HG03457 (cell line): ENCODE results near the gene CCL17.
"Not testable (repeated sequence)": the region's sequence is repeated elsewhere in the genome, so short reads cannot be mapped to it uniquely, and the experiment has no call there.

Experiments used
- ATAC-seq: cut with Tn5 transposase; IDR thresholded peaks from one replicate; pipeline ENCODE4 v1.9.1; 2021; ENCODE audit warnings: moderate number of reproducible peaks; ENCODE audit not compliant: unreplicated experiment

Gene CCL17

DNA sequence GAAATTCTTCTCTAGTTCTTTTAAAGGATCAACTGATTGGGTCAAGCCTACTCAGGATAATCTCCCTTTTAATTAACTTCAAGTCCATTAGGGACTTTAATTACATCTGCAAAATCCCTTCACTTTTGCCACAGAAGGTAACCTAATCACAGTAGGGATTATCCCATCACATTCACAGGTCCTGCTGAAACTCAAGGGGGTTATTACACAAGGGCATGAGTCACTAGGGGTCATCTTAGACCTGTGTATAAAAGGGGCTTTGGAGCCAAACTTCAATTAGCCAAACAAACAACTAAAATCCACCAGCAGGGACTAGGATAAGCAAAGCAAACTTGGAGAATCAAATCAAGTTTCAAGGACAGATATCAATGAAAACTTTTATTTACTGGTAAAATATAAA lies 23.3 kb downstream of the CCL17 start:
- no peak for ATAC-seq

DNA sequence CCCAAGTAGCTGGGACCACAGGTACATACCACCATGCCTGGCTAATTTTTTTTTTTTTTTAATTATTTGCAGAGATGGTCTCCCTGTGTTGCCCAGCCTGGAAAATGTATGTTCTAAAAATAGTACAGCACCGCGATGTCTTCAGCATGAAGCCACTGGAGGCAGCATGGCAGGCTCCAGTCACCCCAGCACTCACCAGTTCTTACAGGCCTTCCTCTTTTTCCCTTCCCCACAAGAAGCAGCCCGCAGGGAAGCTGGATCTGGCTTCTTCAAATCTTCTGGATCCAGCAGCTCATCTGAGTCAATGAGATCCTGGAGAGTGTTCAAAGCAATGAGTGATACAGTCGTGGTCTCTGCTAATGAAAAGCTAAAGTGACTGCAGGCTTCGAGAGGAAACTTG lies 26.4 kb downstream of the CCL17 start:
- no peak for ATAC-seq

DNA sequence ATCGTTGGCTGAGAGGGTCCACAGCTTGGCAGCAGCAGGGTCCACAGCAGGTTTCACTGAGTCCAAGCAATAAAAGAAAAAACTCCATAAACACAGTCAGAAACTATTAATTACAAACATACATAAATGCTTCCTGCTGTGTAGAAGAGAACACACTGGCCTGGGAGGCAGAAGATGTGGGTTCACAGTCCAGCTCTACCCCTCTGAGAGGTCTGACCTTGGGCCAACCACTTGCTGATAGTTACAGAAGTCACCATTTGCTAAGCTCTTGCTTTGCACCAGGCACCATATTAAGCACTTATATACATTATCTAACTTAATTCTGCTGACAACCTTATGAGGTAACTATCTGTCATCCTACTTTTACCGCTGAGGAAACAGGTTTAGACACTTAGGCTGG lies 27.9 kb downstream of the CCL17 start:
- no peak for ATAC-seq

DNA sequence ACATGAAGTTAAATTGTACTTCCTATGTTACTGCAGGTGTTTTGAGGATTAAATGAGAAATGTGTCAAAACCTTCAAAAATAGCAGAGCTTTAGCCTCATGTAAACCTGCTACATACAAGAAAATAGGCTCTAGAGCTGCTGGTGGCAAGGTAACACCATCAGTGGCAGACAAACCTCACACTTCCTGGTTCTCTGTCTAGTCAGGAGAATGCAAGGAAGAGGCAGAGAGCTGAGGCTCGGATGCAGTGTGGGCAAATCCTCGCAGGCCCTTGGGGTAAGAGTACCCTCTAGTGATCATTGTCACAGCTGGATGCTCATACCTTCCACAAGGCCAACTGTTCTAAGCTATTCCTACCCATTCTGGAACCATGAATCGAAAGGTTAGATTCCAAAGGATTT lies 28.4 kb downstream of the CCL17 start:
- ATAC-seq, result no peak

DNA sequence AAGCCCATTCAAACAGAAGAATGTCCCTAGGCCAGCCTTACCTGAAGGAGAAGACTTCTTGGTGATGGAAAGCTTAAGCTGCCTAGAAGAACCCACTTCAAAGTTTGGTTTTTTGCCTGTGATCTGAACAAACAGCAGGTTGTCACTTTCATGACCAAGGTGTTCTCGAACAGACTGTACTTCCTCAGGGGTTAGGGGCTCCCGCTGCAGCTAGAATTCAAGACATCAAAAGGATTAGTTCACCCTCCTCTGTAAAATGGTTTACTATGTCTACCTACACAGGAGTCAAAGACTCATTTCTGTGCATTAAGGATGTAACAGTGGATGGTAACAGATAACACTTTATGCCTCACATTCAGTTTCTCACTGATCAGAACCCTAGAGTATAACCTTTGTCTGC lies 29.4 kb downstream of the CCL17 start:
- no peak for ATAC-seq

DNA sequence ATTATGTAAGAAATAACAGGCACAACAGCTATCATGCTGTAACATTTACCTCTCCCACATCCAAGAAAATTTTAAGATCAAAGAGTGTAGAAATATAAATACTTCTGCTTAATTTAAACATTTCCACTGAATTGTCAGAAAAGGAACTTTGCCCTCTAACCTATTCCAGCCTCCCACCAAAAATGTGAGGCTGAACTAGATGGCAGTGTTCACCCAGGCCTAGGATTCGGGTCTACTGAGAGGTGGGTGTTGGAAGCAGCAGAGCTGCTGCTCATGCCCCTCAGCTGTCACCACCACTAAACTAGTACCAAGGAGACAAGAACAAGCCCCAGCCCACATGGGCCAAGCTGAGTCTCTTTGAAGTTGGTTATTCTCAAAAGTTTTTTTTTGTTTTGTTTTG lies 31.3 kb downstream of the CCL17 start:
- no peak for ATAC-seq

DNA sequence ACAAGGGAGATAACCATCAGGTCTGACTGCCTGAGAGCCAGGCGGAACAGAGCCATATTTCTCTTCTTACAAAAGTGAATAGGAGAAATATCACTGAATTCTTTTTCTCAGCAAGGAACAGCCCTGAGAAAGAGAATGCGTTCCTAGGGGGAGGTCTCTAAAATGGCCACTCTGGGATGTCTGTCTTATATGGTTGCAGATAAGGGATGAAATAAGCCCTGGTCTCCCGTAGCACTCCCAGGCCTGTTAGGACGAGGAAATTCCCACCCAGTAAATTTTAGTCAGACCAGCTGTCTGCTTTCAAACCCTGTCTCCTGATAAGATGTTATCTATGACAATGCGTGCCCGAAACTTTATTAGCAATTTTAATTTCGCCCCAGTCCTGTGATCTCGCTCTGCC lies 35.4 kb downstream of the CCL17 start:
- ATAC-seq, result not testable (repeated sequence)

DNA sequence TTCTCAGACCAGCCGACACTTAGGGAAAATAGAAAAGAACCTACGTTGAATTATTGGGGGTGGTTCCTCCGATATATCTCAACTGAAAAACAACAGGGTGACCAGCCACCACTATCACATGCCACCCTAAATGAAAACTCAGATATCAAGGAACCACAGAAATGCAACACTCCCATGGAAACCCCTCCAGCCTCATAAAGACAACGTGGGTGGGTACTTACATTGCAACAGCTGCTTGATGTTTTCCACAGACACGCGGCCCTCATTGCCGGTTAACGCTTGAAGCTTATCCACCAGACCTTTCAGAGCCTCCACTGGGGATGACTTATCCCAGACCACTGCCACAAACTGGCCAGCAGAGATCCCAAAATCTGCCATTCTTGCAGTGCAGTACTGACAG lies 36.0 kb downstream of the CCL17 start:
- ATAC-seq, result not testable (repeated sequence)

DNA sequence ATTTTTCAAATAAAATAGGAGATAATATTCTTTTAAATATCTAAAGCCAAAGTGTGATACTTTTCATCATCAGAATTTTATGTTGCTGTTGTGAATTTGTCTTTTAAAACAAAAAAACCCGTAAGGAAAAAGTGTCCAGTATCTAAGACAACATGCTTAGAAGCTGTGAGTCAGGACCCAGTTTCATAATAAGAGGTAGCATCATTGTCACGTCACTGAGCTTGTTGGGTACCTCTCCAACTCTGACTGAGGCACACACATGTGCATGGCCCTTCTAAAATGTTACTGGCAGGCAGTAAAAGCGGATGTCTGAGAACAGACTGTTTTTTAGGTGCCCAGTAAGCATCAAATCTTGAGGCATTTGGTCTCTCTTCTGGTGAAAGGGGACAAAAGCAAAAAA lies 40.1 kb downstream of the CCL17 start:
- ATAC-seq, result no peak

DNA sequence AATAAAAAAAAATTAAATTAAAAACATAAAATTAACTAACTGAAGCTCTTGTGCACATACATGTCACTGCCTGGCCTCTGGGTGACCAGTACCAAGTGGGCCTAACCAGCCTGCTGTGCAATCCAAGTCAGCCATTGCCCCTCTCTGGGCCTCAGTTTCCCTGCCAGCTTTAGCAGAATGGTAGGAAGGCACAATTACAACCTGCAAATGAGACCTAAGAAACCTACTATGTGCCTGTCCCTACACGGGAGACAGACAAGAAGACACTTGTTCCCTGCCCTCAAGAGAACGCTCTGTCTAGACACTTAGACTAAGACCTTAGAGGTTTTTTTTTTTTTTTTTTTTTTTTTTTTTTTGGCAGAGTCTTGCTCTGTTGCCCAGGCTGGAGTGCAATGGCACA lies 40.9 kb downstream of the CCL17 start:
- no peak for ATAC-seq

DNA sequence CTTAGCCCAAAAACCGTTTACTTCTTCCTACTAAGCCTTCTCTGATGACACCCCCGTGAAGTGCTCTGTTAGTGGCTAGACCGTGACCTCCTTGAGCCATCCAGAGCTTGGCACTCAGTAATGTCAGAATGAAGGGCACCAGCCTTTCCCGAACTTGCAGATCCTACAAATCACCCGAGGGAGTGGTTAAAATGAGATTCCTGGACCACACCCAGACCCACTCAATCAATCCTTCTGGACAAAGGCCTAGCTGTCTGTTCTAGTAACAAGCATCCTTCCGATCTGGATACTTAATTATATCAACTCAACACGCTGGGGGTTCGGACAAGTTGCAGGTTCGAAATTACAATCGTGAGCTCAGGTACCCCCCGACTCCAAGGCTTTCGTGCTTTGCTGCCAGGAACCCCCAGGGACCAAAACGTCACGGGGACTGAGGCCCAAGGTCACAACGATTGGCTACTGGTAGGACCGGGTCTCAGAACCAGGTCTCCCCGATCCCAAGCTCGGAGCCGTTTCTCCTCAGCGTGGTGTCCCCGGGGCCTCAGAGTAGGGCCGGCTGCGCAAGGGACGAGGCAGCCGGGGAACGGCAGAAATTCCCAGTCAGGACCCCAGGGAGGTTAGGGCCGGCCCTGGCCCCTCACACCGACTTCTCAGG lies 42.1 kb downstream of the CCL17 start:
- no peak for ATAC-seq

DNA sequence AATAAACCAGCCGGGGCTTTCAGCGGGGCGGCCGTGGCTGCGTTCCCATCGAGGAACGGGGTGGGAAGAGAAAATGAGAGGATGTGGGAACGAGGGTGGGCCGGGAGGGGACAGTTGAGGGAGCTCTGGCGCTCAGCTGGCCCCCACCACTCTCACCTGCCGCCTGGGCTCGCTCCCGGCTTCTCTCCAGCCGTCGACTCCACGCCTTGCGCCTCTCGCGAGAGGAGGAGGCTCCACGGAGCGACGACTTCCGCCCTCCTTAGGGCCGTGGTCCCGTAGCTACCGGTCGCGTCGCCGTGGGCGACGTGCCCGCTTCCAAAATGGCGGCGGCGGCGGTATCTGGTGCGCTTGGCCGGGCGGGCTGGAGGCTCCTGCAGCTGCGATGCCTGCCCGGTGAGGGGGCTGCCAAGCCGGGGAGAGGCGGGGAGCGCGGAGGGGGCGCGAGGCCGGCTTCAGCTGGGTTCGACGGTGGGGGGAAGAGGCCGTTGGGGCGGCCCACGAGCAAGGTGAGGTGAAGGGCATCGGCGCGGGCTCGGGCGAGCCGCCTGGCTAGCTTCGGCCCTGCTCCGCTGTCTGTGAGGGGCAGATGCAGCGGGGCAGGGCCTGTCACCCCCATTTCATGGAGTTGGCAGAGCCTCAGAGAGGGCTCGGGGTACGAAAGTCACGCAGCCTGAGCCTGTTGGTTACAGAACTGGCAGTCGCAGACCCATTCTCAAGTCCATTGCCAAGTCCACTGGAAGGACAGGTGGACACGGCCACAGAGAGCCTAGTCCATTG lies 42.8 kb downstream of the CCL17 start, which contains the start of the genes CIAPIN1 and COQ9:
TSS of gene CIAPIN1 (minus strand) at position 200 of the 777 bp plus-strand sequence. CDS start 6,457 bp downstream, outside the sequence.
TSS of gene COQ9 (plus strand) at position 294 of the 777 bp plus-strand sequence. CDS start at position 321, 27 bp downstream.
- peak; percentile 92 for ATAC-seq

DNA sequence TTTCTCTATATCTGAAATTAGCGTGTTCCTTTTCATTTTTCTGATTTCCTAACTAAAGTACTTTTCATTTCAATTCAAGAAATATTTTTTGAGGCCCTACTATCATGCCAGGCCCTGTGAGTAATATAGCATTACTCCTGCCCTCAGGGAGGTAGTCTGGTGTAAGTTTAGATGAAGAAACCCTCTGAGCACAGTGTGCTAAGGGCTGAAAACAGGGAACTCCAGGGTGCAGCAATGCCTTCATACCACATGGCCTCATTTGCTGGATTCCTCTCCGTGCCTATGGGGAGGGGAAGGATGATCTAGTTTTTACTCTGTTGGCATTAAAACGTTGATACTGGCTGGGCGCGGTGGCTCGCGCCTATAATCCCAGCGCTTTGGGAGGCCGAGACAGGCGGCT lies 47.5 kb downstream of the CCL17 start:
- ATAC-seq, result no peak

DNA sequence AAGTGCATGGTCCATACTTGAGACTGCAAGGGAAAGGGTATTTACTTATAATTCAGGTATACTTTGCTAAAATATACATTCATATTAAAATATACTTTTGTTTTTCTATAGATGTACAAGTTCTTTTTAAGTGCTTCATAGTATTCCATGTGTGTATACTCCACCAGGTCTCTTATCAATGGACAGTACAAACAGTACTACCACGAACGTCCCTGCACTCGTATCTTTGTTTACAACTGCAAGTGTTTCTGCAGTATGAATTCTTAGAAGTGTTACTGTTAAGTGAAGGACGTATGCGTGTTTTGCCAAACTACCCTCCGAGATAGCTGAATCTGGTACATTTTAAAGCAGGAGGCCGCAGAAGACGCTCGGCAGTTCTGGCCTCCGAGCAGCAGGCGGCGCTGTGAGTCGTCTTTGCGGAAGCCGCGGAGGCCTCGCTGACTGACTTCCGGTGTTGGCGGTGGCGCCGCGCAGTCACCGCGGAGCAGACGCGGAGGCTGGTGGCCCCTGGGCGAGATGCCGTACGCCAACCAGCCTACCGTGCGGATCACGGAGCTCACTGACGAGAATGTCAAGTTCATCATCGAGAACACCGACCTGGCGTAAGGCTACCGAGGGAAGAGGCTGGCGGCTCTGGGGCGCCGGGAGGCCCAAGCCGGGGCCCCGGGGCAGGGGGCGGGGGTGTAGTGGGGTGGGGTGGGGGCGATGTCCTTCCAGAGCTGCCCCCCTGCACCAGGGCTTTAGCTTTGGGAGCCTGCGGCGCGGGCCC lies 57.8 kb downstream of the CCL17 start, which contains the start of gene POLR2C:
TSS of gene POLR2C (plus strand) at position 471 of the 769 bp plus-strand sequence. CDS start at position 517, 46 bp downstream.
- ATAC-seq, result peak; percentile 81

DNA sequence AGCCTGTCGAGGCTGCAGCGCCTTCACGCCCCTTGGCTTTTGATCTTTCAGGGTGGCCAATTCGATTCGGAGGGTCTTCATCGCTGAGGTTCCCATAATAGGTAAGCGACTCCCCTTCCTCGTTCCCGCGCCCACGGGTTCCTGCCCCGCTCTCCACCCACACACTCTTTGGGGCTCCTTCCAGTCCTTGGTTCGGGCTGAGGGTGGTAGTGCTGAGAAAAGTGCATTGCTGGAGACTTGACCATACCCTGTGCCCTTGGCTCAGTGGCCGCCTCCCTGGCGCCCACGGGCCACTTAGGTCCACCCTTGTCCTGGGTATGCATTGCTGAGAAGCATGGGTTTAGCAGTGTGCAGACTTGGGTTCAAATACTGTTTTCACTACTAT lies 58.4 kb downstream of the CCL17 start:
- ATAC-seq, result peak; percentile 11

DNA sequence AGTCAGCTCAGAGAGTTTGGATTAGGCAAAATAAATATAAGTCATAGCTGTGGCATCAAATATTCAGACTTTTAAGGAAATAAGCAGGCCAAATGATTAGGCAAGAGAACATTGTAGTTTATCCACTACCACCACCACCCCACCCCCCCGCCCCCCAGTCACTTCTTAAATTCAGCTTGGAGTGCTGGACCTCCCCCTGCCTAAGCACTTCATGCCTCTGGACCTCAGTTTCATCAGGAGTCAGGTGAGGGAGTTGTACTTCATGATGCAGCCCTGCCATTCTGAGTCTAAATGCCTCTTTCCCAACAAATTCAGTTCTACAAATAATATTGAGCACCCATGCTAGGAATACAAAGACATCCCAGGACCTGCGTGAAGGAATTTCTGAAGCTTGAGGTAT lies 60.0 kb downstream of the CCL17 start:
- no peak for ATAC-seq
